B cell (primary cell): Measurements from ENCODE around the gene EEF1A1. TPM values are rescaled to one million over a fixed set of nuclear protein-coding genes. Genes with fewer than 3 reads are reported as not detected.
A peak's percentile ranks its signal among the peaks of the same experiment; 100 is the strongest.

ENCODE experiments used
- ATAC-seq: fragments of 200-7000 bp; cut with Tn5 transposase; one replicate; pipeline ENCODE4 v1.10.0; 2021; ENCODE audit warnings: low read depth, mild to moderate bottlenecking, moderate number of reproducible peaks, moderate library complexity
- CTCF ChIA-PET: fragments of 350-600 bp; sonication (Branson Sonifier 250); formaldehyde crosslinking; loops from one replicate; lab custom pipeline; 2021; ENCODE audit warnings: antibody characterized with exemption, inconsistent platforms; lab: Charles Lee
- POLR2A ChIA-PET: fragments of 350-600 bp; sonication (Branson Sonifier 250); formaldehyde crosslinking; loops from one replicate; lab custom pipeline; 2021; ENCODE audit warnings: antibody characterized with exemption; lab: Charles Lee
- DNase-seq: peaks from one replicate; pipeline ENCODE4 v3.0.0; 2013
- H2AFZ ChIP-seq: 2 replicates; pipeline ENCODE4 v1.6.1; 2012; ENCODE audit warnings: mild to moderate bottlenecking, low read depth, low read length; ENCODE audit not compliant: insufficient read depth, poor library complexity, severe bottlenecking
- H3K27ac ChIP-seq, 2 donors: 1 replicate in 1 of 2; 2 replicates in 1 of 2; pipeline ENCODE4 v1.5.1; 2012 to 2013; ENCODE audit warnings: low read length in 2 of 2, mild to moderate bottlenecking in 2 of 2, moderate library complexity in 1 of 2
- H3K27me3 ChIP-seq, 4 experiments: fragments of 200-600 bp in 1 of 4; sonication (generic) in 1 of 4; replicated peaks in 1 of 4; 1 replicate in 2 of 4; 2 replicates in 2 of 4; pipeline versions ENCODE4 v1.6.1 to v1.7.0; 2013 to 2016; ENCODE audit warnings: low read length in 3 of 4, mild to moderate bottlenecking in 2 of 4, mixed read lengths in 1 of 4, moderate library complexity in 1 of 4; ENCODE audit not compliant: insufficient read depth in 4 of 4, control insufficient read depth in 3 of 4; ENCODE audit errors: control extremely low read depth in 1 of 4
- H3K36me3 ChIP-seq, 2 experiments: replicated peaks in 1 of 2; 1 replicate in 1 of 2; 2 replicates in 1 of 2; pipeline versions ENCODE4 v1.6.1 to v1.7.1; 2013; ENCODE audit warnings: low read length in 1 of 2; ENCODE audit not compliant: insufficient read depth in 2 of 2, control insufficient read depth in 1 of 2; ENCODE audit errors: control extremely low read depth in 1 of 2, extremely low read depth in 1 of 2
- H3K4me1 ChIP-seq, 2 donors: fragments of 200-600 bp in 1 of 2; sonication (generic) in 1 of 2; 1 replicate in 1 of 2; 2 replicates in 1 of 2; pipeline versions ENCODE4 v1.5.1 to v1.6.1; 2013 to 2017; ENCODE audit warnings: low read length in 2 of 2; ENCODE audit not compliant: control insufficient read depth in 2 of 2, insufficient read depth in 2 of 2
- H3K4me2 ChIP-seq: replicated peaks from 2 replicates; pipeline ENCODE3; 2012; ENCODE audit warnings: mild to moderate bottlenecking, low read depth, low read length; ENCODE audit not compliant: poor library complexity, severe bottlenecking
- H3K4me3 ChIP-seq, 5 experiments: fragments of 200-600 bp in 1 of 5; sonication (generic) in 1 of 5; 1 replicate in 3 of 5; 2 replicates in 2 of 5; pipeline versions ENCODE4 v1.5.1 to v1.7.0; 2011 to 2016; ENCODE audit warnings: low read length in 4 of 5, mild to moderate bottlenecking in 4 of 5, low read depth in 2 of 5, control low read depth in 1 of 5, moderate library complexity in 1 of 5; ENCODE audit not compliant: insufficient read depth in 1 of 5; ENCODE audit errors: control extremely low read depth in 1 of 5, extremely low read depth in 1 of 5
- H3K79me2 ChIP-seq: fragments of 200-600 bp; sonication (generic); one replicate; pipeline ENCODE4 v1.6.0; 2016; ENCODE audit warnings: low read length; ENCODE audit not compliant: control insufficient read depth, insufficient read depth
- H3K9ac ChIP-seq: fragments of 200-600 bp; sonication (generic); 2 replicates; pipeline ENCODE4 v1.6.1; 2017; ENCODE audit warnings: mild to moderate bottlenecking, low read length, moderate library complexity
- H3K9me3 ChIP-seq, 3 donors: one replicate each; pipeline versions ENCODE4 v1.6.1 to v1.7.1; 2013; ENCODE audit warnings: low read length in 2 of 3; ENCODE audit not compliant: control insufficient read depth in 2 of 3, insufficient read depth in 1 of 3; ENCODE audit errors: control extremely low read depth in 1 of 3
- H4K20me1 ChIP-seq: 2 replicates; pipeline ENCODE4 v1.6.0; 2012; ENCODE audit warnings: mild to moderate bottlenecking, low read length; ENCODE audit not compliant: insufficient read depth, control insufficient read depth, poor library complexity, severe bottlenecking
- H3K27ac Mint-ChIP-seq: one replicate; pipeline ENCODE4 v1.8.0; 2021; ENCODE audit warnings: mixed read lengths
- H3K27me3 Mint-ChIP-seq: one replicate; pipeline ENCODE4 v1.8.0; 2021; ENCODE audit warnings: mixed read lengths
- H3K4me1 Mint-ChIP-seq: one replicate; pipeline ENCODE4 v1.8.0; 2021; ENCODE audit warnings: mixed read lengths
- H3K4me3 Mint-ChIP-seq: one replicate; pipeline ENCODE4 v1.8.0; 2021; ENCODE audit warnings: mixed read lengths
- H3K9me3 Mint-ChIP-seq: one replicate; pipeline ENCODE4 v1.8.0; 2022; ENCODE audit warnings: mixed read lengths; ENCODE audit not compliant: insufficient read depth
- EZH2 ChIP-seq: IDR thresholded peaks from 2 replicates; pipeline ENCODE4 v1.6.1; 2012; ENCODE audit warnings: borderline replicate concordance, low read depth, mild to moderate bottlenecking, moderate library complexity, low read length; ENCODE audit not compliant: insufficient read depth, poor library complexity, severe bottlenecking
- WGBS: methylation state at CpG from one replicate; pipeline ENCODE4 v1.1.5; 2013; ENCODE audit warnings: missing lambda C conversion rate; ENCODE audit not compliant: insufficient coverage; 5-methylcytosine and 5-hydroxymethylcytosine counted together
- intact Hi-C: fragments of 100-400 bp; cut with micrococcal nuclease; formaldehyde crosslinking; loops from one replicate; pipeline ENCODE4 v1.10.0; 2022
- polyA plus RNA-seq: library from polyadenylated mRNA; depleted of rRNA; stranded (reverse); fragments of >200 nt; gene quantifications from 2 replicates; pipeline ENCODE4 v1.2.3, GENCODE V29; 2012
- small RNA-seq: library from RNA; depleted of rRNA; stranded (forward); fragments of <200 nt; gene quantifications from one replicate; pipeline ENCODE3, GENCODE V24; 2012; ENCODE audit warnings: low replicate concordance, low read depth; ENCODE audit not compliant: insufficient read length
- total RNA-seq, 2 donors: library from RNA; stranded (reverse); fragments of 120-200 nt in 1 of 2; gene quantifications; 1 replicate in 1 of 2; 2 replicates in 1 of 2; pipeline versions ENCODE4 v1.2.3 to v1.2.4, GENCODE V29; 2013 to 2022
- TF ChIP-seq, protein P1 (sequence below): fragments of 200-600 bp; IDR thresholded peaks from one replicate; pipeline ENCODE4 v1.8.0; 2022; ENCODE audit warnings: antibody characterized with exemption, mild to moderate bottlenecking

The EEF1A1 gene
- total and polyA plus RNA-seq, 2 donors (not counting 1 experiment from before 2014, with no cell fraction given), result 9,671 to 12,769 TPM

DNA sequence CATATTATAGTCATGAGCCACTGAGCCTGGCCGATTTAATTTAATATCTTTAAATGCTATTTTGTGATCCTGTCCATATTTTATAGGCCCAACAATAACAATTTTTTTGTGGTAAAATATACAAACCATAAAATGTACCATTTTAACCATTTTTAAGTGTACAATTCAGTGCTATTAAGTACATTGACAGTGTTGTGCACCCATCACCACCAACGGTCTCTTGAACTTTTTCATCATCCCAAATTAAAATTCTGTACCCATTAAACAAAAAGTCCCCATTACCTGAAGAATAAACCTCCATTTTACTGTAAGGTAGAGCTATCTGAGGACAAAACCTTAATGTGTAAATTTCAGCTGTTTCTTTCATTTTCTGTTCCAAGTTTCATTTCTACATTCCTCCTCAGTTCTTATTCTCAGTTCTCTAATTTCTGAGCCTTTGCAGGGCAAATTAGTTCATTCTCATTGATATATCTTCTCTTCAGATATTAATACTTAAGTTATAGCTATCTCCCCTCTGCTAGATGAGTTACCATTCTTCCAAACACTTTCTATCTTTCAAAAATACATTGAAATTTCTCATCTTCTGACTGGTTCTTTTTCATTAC, 49.0 kb downstream of the EEF1A1 start:
- peak; percentile 77 for DNase-seq

More for the DNA sequence above, 49.0 kb downstream of the EEF1A1 start:
- POLR2A ChIA-PET, result interaction anchor here (1.0 to 2.5 kb wide), 6 partner anchors 10 to 52 kb away, joined by 3 to 16 read pairs (median 4); partner anchors contain the start of genes CGAS and MTO1
- H3K36me3 ChIP-seq, result peaks cover 7 to 63% of the 10 kb centered on the region in 2 experiments
- peaks cover 14 to 19% of the 10 kb centered on the region in 2 donors for H3K4me1 ChIP-seq
- H3K79me2 ChIP-seq, result peaks cover 48% of the 10 kb centered on the region
- H3K27ac ChIP-seq, result peak overlapping the region; percentile 71 to 82
- no peak for TF ChIP-seq EZH2
- TF ChIP-seq, protein P1, sequence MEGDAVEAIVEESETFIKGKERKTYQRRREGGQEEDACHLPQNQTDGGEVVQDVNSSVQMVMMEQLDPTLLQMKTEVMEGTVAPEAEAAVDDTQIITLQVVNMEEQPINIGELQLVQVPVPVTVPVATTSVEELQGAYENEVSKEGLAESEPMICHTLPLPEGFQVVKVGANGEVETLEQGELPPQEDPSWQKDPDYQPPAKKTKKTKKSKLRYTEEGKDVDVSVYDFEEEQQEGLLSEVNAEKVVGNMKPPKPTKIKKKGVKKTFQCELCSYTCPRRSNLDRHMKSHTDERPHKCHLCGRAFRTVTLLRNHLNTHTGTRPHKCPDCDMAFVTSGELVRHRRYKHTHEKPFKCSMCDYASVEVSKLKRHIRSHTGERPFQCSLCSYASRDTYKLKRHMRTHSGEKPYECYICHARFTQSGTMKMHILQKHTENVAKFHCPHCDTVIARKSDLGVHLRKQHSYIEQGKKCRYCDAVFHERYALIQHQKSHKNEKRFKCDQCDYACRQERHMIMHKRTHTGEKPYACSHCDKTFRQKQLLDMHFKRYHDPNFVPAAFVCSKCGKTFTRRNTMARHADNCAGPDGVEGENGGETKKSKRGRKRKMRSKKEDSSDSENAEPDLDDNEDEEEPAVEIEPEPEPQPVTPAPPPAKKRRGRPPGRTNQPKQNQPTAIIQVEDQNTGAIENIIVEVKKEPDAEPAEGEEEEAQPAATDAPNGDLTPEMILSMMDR, result no peak
- WGBS, result no CpG with 5 or more reads among the region's 2 CpGs
- H3K4me3 ChIP-seq, result peak overlapping the region in 1 of 5 experiments; percentile 56
- H2AFZ ChIP-seq, result peak overlapping the region; percentile 5
- Mint-ChIP-seq H3K4me1 (peaks cover 24% of the 10 kb centered on the region), H3K4me3 (peak overlapping the region; percentile 60), H3K27ac (peak overlapping the region; percentile 62), H3K27me3 (no peaks in the 10 kb centered on the region), H3K9me3 (no peaks in the 10 kb centered on the region)
- peak; percentile 90 for ATAC-seq
- H3K4me2 ChIP-seq, result peak overlapping the region; percentile 62
- peak overlapping the region; percentile 38 for H3K9ac ChIP-seq
- CTCF ChIA-PET, result interaction anchor here (1.9 to 2.3 kb wide), 2 partner anchors 10 to 139 kb away, joined by 9 to 18 read pairs; partner anchors contain the start of gene MTO1
- no peaks in the 10 kb centered on the region for H3K27me3 ChIP-seq
- H3K9me3 ChIP-seq, result no peaks in the 10 kb centered on the region
- intact Hi-C loops, result loop anchor here (1.0 to 2.0 kb wide), 3 partner anchors 10 to 43 kb away; partner anchors contain the start of genes CGAS and MTO1
- H4K20me1 ChIP-seq, result no peaks in the 10 kb centered on the region

Small RNAs within 50 kb of the gene (small RNA-seq; reads per million reads assigned to genes)
- gene AL603910.2 (not detected), gene RN7SL827P (not detected)

Other genes with a start within 250 kb of the EEF1A1 start
- not detected in 2 replicates for gene DPPA5, start 166.8 kb downstream of the EEF1A1 start, total RNA-seq
- gene DPPA5, start 166.8 kb downstream of the EEF1A1 start, polyA plus RNA-seq, result not detected in 2 replicates
- gene KHDC3L, start 158.4 kb downstream of the EEF1A1 start, total RNA-seq, result not detected in 2 replicates
- gene KHDC3L, start 158.4 kb downstream of the EEF1A1 start, polyA plus RNA-seq, result not detected in 2 replicates
- 0.97 TPM in 1 of 2 replicates, not detected in the other for gene OOEP, start 151.1 kb downstream of the EEF1A1 start, total RNA-seq
- gene OOEP, start 151.1 kb downstream of the EEF1A1 start, polyA plus RNA-seq, result 0.25 and 0.70 TPM in 2 replicates
- 1.8 and 2.6 TPM in 2 replicates for gene DDX43, start 126.2 kb downstream of the EEF1A1 start, total RNA-seq
- gene DDX43, start 126.2 kb downstream of the EEF1A1 start, polyA plus RNA-seq, result 2.1 and 2.6 TPM in 2 replicates
- 20.0 and 24.7 TPM in 2 replicates for gene CGAS, start 68.7 kb downstream of the EEF1A1 start, total RNA-seq
- gene CGAS, start 68.7 kb downstream of the EEF1A1 start, polyA plus RNA-seq, result 5.1 and 6.3 TPM in 2 replicates
- 79.5 and 84.4 TPM in 2 replicates for gene MTO1, start 59.3 kb downstream of the EEF1A1 start, total RNA-seq
- 52.1 and 56.0 TPM in 2 replicates for gene MTO1, start 59.3 kb downstream of the EEF1A1 start, polyA plus RNA-seq
- 8.0 and 8.2 TPM in 2 replicates for gene SLC17A5, start 133.0 kb upstream of the EEF1A1 start, total RNA-seq
- gene SLC17A5, start 133.0 kb upstream of the EEF1A1 start, polyA plus RNA-seq, result 2.1 and 3.8 TPM in 2 replicates
- gene CD109, start 175.2 kb upstream of the EEF1A1 start, total RNA-seq, result 0.15 TPM in 2 replicates
- not detected in 2 replicates for gene CD109, start 175.2 kb upstream of the EEF1A1 start, polyA plus RNA-seq